Inferior parietal cortex (tissue), 1 donor: ENCODE measurements around the gene NDFIP2.
"Not testable (repeated sequence)": the region's sequence is repeated elsewhere in the genome, so short reads cannot be mapped to it uniquely, and the experiment has no call there.

Experiments used
- DNase-seq: peaks from one replicate; pipeline ENCODE4 v3.0.0-alpha.2; 2016; ENCODE audit errors: extremely low spot score

Gene NDFIP2

GRCh38 chr13:79533781-79534400 is 52.9 kb downstream of the NDFIP2 start:
- DNase-seq: no peak

- DNase-seq: no peak
Observed at GRCh38 chr13:79534596-79534995, 53.6 kb downstream of the NDFIP2 start.

- DNase-seq: no peak
Observed at GRCh38 chr13:79538757-79539156, 57.8 kb downstream of the NDFIP2 start.

DNA sequence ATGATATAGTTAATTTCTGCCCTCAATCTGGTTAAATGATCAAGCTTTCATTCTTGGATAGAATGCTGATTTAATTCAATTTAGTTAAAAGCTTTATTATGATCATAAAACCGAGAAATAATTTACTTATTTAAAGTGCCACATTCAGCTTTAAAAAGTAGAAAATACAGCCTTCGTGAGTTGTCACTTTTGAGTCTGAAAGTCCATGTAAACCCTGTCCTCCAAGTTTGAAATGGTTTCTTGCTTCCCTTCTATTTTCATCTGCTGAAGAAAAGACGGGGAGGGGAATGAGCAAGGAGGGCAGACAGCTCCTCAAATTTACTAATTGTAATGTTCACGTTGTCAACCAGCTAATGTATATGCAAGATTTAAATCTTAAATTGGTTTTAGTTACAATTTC is 59.5 kb downstream of the NDFIP2 start:
- no peak for DNase-seq

DNA sequence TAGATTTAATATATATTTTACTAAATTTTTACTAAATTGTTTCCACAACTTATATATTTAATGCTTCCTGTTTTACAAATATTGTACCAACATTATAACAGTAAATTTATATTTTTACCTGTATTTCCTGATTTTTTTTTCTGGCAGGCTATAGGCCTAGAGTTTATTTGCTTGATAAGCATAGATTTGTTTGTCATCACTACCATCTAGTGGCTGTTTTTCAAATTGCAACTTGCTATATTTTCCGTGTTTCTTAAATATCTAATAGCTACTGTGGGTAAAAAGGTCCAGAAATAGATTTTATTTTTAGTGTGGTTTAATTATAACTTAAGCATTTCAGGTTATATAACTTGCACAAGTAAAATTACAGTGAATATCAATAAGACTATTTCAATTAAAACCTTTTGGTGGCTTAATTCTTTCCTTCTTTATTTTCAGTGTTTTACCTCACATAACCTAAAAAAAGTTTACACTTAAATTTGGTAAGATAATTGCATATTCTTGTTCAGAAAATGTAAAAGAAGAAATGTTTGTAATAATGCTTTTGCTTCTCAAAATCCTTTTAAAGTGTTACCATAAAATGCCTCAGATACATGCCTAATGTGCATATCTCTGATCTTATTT is 60.6 kb downstream of the NDFIP2 start:
- DNase-seq: peak; percentile 95

- DNase-seq: no peak
Observed at GRCh38 chr13:79543883-79544282, 62.9 kb downstream of the NDFIP2 start.

DNA sequence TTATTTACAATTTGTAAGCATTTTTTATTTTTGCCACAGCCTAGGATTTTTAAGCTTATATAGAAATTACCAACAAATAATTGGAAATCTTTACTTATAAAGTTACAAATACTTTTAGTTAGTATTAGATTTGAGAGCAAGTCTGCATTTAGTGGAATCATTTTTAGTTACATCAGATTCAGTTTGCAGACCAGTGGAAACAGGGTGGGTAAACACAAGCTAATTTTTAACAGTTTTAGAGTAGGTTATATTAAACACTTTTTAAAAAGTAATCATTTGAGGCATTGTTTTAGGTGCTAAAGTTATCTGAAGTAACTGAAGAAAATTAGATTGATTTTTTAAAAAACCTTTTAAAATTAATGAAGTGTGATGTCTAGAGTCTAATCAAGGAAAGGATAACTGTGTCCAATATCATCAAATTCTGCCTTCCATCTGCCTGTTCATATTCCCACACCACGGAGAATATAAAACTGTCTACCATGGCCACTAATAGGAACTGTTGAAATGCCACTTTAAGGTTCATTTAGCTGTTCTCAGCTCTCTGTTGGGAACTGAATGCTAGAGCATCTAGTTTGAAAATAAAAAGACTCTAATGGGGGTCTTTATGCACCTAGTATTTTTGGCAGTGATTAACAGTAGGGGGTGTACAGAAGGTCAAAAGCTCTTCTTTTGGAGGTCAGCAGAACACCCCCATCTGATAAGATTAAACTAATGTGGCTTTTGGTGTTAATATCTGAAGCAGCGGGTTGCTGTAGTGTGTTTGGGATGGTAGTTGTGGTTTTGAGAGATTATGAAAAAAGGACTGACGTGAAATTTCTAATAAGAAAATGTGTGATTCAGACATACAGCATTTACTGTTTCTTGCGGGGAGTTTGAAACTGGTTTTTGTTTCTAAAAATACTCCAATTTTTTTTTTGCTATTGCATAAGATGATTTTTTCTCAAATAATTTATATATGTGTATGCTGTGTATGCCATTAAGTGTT is 66.5 kb downstream of the NDFIP2 start:
- no peak for DNase-seq

DNA sequence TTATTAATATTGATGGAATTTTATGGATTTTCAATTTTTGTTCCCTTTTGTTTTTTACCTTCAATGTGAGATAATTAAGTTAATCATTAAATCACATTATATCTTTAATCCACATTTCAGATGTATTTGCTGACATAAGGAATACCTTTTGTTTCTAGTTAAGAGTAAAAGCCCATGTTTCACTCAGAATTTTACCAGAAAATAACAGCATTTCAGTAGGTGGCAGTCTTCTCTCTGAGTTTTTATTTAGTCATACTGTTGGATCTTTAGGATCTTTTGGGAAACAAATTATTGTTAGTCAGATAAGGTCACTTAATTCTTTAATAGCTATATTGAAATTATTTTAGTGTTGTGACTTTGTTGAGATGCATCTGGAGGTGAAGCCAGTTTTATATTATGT is 67.9 kb downstream of the NDFIP2 start:
- peak; percentile 64 for DNase-seq

GRCh38 chr13:79549355-79550106 is 68.6 kb downstream of the NDFIP2 start:
- DNase-seq: no peak

GRCh38 chr13:79557666-79558065 is 76.7 kb downstream of the NDFIP2 start:
- no peak for DNase-seq

DNA sequence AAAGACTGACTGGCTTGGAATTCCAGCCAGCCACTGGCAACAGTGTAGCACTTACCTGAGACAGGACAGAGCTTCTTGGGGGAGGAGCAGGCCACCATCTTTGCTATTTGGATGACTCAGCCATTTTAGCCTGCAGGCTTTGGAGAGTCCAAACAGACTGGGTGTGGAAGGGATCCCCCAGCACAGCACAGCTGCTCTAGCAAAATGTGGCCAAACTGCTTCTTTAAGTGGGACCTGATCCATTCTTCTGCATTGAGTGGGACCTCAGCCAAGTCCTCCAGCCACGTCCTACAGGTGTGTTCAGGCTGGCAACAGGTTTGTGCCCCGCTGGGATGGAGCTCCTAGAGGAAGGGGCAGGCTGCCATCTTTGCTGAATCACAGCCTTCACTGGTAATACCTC is 80.0 kb downstream of the NDFIP2 start:
- DNase-seq: no peak

DNA sequence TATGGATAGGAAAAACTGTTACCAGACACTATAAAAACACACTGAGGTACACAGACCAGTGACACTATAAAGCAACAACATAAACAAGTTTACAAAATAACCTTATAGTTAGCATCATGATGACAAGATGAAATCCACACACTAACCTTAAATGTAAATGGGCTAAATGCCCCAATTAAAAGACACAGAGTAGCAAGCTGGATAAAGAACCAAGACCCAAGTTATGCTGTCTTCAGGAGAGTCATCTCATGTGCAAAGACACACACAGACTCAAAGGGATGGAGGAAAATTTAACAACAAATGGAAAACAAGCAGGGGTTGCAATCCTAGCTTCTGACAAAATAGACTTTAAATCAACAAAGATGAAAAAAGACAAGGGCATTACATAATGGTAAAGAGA is 81.6 kb downstream of the NDFIP2 start:
- no peak for DNase-seq

GRCh38 chr13:79566118-79566517 is 85.2 kb downstream of the NDFIP2 start:
- DNase-seq: no peak

DNA sequence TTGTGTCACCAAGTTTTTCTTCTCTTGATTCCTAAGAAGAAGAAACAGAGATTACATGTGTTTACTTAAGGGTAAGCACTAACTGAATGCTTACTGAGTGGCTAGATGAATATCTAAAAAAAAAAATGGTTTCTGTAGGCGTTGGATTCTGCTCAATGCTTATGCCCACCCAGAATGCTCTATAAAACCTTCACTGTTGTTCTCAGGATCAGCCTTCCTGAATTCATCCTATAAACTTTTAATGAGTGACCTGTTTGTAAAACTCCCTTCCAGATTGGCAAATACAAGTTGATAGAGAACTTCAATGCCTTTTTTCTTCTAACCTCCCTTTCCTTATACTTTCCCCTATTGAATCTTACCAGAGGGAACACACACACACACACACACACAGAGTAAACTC is 90.2 kb downstream of the NDFIP2 start:
- DNase-seq: no peak

DNA sequence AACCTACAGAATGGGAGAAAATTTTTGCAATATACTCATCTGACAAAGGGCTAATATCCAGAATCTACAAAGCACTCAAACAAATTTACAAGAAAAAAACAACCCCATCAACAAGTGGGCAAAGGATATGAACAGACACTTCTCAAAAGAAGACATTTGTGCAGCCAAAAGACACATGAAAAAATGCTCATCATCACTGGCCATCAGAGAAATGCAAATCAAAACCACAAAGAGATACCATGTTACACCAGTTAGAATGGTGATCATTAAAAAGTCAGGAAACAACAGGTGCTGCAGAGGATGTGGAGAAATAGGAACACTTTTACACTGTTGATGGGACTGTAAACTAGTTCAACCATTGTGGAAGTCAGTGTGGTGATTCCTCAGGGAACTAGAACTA is 92.9 kb downstream of the NDFIP2 start:
- DNase-seq: not testable (repeated sequence)

DNA sequence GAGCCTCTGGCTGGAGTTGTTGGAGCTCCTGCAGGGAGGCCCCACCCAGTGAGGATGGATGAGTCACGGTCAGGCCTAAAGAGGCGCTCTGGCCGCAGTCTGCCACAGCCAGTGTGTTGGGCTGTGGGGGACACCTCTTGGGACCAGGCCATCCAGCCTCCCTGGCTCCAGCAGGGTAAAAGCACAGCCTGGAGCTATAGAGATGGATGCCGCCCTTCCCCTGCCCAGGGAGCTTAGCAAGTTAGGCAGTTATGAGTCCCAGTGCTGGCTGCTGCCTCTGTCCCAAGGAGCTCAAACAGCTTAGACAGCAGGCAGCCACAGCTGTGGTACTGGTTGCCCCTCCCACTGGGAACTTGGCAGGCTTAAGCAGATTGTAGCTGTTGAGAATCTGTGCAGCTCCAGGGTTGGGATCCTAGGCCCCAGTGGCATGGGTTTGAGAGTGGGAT is 100.9 kb downstream of the NDFIP2 start:
- DNase-seq: no peak

DNA sequence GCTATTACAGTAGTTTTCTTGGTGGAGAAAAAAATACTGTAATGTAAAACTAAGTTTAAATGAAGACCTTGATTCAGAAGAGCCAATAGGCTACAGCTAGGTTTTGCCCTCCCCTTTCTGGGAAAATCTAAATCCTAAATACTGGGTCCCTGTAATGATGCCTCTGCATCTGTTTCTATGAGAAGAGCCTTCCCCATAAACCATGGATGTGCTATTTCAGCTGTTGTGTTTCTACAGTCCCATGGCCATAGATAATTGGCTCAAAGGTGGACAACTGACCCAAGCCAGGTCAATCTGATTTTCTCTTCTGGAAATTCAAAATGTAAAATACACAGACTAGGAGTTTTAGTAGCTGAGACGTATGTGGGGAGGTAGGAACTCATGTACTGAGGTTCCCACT is 101.9 kb downstream of the NDFIP2 start:
- DNase-seq: no peak

DNA sequence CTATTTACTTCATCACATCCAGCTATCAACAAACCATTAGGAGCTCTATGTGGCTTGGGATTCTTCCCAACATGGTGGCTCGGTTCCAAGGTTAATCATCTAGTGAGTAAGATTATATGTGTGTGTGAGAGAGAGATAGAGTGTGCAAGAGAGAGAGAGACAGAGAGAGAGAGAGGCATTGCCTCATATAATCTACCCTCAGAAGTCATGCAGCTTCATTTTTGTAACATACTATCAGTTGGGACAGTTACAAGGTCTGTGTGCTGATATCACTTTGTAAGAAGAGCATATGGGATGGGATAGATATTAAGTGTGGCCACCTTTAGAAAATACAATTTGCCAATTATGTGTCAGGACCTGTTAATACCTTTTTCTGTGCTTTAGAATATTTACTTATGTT is 104.1 kb downstream of the NDFIP2 start:
- no peak for DNase-seq

DNA sequence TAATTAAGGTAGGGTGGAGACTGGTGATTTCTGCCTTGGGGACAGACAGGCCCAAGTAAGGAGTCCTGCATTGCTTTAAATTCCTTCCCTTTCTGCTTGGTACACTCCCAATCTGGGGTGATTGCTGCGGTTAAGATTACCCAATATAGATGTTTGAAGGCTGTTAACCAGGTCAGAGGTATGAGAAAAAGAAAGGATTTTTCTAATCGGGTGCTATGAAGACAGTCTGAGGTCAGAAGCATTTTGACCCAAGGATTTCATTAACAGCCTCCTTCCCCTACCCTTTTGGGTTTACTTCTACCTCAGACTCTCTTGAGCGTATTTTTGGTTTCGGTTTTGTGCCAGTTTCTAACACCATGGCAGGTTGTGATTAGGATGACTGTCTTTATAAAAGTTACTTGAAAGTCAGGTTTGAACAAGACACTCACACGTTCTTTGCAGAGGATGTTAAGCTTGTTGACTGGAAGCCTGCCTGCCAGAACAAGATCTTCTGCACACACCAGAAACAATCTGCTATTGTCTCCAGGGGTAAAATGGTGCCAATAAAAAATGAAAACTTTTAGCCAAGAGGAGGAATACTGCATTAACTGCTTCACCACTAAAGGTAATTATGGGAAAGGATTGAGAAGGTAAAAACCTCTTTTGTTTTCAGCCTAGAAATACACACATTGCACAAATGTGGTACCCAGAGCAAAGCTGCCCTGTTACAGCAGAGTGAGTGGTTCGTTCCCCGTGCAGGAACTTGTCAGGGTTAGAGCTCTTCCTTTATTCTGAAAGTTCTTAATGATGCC is 108.8 kb downstream of the NDFIP2 start:
- no peak for DNase-seq

GRCh38 chr13:79590394-79590676 is 109.4 kb downstream of the NDFIP2 start:
- DNase-seq: no peak

DNA sequence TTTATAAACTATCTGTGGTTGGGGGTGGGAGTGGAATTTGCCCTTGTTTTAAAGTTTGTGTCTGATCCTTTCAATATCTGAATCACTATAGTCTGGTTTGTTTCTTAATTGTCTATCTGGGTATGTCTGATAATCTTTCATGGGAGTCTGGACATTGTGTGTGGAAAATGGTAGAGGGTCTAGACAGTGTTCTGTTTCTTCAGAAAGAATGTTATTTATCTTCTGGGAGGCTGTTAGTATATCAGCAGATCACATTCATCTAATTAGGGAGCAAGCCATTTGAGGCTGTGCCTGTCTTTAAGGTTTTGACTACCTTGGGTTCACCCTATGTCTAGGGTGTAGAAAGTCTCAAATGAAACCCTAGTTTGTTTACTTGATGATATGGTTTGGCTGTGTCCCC is 110.5 kb downstream of the NDFIP2 start:
- no peak for DNase-seq
